HG02870 (cell line): ENCODE measurements around the gene ARID1B.

Experiments used
- ATAC-seq: cut with Tn5 transposase; IDR thresholded peaks from one replicate; pipeline ENCODE4 v1.9.1; 2021; ENCODE audit warnings: mild to moderate bottlenecking, moderate library complexity; ENCODE audit not compliant: unreplicated experiment

Gene ARID1B

DNA sequence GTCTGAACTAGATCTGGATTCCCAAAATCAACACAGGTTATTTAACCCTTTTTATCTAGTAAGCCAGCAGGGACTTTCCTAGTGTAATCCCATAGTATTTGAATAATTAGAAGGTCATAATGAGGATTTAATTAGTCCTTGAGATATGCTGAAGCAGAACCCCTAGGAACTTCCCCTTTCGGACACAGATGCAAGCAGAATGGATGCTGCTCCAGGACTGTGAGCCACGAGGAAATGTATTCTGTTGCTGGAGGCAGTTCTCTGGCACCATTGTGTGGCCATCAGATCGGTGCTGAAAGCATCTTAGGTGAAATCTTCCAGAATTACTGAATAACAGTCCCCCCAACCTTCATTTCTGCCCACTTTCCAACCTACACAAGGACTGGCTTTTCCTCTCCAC, 339.2 kb downstream of the ARID1B start:
- no peak for ATAC-seq

DNA sequence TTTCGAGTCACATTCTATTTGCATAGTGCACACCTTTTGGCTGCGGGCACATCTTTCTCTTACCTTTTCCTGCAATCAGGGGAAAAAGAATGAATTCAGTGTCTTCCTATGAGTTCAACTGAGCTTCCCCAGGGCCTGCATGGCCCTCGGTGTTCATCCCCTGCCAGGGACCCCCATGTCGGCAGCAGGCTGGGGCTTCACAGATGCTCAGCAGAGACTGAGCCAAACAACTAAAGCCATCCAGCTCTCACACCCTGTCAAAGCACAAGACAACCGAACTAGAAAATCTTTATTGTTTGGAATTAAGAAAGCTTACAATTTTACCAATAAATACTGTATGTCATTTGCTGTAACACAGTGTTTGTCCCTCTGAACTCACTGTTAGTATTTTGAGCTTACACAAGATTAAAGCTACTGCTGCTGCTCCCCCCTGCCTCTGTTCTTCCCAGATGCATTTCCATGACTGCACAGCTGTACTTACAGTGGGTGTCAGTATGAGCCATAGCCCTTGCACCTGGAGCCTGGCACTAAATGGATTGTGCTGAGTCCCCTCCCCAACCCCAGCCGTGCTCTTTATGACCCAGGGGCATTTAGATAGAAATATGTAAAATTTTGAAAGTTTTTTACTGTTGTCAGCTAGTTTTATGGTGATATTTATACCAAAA, 340.4 kb downstream of the ARID1B start:
- ATAC-seq: no peak

DNA sequence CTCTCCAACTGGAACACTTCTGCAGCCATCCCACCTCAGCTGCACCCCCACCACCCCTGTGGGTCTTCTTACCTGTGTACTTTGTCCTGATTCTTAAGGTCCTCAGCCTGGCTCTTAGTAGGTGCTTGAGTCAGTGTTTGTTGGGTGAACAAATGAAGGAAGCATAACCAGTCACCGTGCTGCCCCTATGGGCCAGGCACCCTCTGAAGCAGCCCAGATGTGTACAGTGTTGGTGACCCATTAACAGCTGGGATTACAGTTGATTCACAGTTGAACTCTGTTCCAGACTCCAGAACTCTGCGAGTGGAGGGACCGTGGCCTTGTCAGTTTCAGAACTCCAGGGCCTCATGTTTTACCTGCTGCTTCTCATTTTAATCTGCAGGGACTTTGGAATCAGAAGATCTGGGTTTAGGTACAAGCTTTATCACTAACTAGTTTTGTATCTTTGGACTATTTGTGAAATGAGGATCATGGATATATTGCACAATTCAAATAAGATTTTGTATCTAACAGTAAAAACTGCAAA, 342.4 kb downstream of the ARID1B start:
- no peak for ATAC-seq

DNA sequence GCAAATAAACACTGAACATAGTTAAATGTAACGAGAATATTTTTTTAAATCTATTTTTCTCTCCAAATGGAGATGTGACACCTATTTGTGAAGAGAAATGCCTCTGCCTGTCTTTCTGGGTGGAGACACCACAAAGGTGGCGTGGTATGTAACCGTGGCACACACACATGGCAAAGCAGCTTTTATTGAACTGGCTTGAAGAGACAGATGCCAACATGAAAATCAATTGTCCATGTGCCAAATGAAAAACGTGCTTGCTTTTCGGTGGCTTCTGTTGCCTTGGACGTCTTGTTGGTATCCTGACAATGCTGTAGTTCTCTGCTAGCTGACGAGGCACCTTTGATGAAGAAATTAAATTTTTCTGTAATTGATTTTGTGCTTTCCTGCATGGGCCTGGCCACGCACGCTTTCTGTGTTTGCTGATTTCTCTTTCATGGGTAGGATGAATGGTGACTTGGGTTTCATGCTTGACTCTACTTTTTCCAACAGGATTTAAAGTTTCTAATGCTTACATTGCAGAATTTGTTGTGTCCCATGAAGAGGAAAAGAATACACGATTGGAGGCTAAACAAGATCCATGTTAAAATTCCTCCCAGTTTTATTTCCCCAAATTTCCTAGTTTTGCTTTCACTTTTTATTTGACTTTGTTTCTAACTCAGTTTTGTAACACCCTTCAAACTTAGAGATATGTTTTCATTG, 343.5 kb downstream of the ARID1B start:
- ATAC-seq: no peak

DNA sequence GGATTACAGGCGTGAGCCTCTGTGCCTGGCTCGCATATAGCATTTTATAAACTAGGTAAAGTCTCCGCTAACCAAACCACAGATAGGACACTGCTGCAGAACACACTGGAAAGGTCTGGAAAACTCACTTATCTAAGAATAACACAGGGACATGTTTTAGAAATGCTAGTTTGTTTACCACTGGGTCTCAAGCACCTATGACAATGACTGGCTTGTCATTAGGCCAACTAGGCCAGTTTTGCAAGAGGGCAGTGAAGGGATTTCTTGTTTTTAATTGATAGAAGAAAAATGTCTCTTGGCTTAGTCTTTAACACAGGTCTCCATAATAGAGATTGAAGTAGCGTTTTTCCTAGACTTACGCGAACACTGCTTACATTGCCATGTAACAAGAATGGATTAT, 344.7 kb downstream of the ARID1B start:
- no peak for ATAC-seq

DNA sequence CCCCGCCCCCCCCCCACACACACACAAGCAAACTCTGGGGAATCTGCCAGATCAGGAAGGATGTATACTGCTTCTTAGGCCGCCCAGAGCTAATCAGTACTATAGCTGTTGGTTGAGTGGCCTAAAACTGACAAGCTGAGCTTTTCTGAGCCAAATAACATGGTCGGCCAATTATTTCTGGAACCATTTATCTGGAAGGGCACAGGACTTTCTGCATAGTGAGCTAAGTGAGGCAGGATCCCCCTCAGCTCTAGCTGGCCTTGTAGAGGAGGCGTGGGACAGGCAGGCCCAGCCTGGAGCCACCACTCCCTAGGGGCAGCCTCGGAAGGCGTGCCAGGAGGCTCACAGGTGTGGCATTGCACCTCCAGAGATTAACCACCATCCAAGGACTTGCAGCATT, 346.1 kb downstream of the ARID1B start:
- ATAC-seq: no peak

DNA sequence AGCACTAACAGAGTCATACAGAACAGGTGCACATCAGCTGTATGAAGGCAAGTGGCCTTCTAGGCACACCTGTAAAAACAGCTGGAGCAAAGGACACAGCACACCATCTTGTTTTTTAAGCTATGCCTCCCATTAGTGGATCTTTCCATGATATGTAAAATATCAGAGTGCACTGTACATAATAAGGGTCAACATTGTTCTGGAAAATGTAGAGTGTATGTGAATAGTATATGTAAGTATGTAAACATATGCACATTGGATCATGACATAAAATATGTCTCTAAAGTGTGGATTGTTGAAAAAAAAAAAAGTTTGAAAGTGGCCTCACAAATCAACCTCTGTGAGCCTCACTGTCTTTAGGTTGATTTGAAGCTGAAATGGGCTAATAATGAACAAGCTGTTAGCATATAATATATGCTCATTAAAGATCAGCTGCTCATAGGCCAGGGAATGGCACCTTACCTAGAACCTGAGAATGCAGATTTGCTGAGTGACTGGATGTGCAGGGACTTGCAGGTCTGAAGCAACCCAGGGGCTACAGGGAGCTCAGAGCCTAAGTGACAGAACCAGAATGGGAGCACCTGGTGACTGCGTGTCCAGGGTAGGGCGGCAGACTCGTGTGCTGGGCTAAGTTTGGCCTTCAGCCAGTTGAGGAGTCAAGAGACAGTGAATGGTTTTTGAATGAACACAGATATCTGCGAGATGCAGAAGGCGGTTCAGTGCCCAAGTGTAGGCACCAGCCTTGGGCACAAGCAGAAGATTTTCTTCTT, 347.5 kb downstream of the ARID1B start:
- no peak for ATAC-seq

DNA sequence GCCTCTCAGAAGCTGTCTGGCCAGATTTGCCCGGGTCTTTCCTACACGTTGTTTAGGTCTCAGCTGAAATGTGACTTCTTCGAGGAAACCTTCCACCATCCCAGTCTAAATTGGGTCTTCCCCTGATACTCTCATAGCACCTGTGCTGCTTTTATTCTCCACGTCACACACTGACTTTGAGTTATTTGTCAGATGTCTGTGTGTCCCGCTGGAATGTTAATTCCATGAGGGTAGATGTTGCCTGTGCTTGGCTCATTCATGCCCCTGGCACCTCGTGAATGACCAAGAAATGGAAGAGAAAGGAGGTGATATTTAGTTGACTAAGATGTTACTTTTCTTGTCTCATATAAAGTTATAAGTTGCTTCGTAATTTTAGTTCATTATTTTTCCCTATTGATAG, 348.4 kb downstream of the ARID1B start:
- ATAC-seq: no peak

DNA sequence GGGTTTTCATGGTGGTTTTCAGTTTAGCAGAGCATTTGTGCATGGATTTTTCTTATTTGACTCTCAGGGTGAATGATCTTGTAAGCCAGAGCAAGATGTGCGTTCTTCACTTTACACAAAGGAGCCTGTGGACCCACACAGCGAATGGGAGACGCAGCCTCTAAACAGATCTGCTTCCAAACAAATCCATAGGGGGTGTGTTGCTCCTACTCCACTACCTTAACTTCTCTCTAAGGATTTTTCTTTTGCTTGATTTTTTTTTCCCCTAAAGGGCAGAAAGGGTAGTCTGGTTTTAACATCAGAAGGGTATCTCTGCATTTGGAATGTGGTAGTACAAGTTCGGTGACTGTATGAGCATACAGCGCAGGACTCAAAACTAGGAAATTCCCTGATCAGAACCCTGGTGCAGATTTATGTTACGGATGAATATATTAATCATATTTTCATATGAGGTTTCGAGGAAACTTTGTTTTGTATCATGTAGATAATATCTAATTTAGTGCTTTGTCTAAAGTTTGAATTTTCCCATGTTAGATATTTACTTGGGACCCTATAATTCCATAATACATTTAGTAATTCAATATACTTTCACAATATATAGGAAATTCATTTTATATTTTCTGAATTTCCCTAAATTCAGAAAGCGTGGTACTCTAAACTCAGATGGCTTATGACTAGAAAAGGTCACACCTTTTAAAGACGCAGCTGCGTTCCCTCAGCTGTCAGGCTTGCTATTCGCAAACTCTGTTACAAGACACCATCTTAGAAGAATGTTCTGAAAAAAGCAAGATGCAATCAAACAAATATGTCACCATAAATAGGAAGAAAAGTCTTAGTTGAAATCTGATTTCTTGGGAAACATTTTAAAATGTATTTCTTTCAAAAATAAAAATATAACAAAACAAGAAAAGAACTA, 349.3 kb downstream of the ARID1B start:
- ATAC-seq: no peak

DNA sequence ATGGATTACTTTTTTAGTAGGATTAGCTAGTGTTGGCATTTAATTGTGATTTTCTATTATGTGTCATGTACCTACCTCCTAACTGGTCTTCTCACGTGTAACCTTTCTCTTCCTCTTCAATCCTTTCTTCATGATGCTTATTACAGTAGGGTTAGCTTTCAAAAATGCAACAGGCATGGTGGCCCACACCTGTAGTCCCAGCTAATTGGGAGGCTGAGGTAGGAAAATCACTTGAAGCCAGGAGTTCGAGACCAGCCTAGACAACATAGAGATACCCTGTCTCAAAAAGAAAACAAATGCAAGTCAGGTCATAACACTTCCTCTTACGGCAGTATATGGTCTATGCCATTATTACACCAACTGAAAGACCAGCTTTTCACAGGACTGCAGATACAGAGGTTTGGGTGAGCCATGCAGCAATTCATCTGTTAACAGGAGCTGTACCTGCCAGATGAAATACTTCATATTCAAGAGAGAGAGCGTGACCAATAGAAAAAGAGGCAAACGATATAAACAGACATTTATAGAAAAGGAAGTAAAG, 351.1 kb downstream of the ARID1B start:
- ATAC-seq: no peak

DNA sequence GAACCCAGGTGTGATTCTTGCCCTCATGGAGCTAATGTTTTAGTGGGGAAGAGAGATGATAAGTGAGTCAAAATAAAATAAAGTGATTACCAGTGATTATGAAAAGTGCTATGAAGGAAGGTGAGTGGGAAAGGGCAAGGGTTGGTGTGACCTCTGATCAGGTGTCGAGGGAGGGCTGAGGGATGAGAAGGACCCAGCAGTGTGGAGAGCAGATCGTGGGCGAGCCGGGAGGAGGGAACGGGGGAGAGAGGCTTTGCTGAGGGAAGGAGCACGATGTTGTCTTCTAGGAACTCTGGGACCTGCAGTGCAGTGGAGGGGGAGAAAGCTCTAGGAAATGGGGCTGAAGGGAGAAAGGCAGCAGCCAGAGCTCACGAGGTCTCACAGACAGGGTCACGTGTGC, 354.1 kb downstream of the ARID1B start:
- ATAC-seq: no peak

DNA sequence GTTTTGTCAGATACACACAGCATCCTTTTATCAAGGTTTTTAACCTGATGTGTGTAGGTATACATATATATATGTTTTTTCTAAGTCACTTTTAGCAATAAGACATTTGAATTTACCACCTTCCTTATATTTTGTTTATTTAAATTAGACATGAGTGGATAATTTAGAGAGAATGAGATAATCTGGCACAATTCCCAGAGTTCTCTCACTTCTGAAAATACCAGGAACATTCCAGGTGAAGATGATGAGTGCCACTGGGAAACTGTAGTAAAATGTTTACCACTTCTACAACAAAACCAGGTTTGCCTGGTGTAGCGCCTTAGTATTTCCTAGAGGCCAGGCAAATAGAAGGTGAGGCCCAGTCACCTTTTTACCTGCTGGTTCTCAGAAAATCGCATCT, 356.7 kb downstream of the ARID1B start:
- no peak for ATAC-seq

DNA sequence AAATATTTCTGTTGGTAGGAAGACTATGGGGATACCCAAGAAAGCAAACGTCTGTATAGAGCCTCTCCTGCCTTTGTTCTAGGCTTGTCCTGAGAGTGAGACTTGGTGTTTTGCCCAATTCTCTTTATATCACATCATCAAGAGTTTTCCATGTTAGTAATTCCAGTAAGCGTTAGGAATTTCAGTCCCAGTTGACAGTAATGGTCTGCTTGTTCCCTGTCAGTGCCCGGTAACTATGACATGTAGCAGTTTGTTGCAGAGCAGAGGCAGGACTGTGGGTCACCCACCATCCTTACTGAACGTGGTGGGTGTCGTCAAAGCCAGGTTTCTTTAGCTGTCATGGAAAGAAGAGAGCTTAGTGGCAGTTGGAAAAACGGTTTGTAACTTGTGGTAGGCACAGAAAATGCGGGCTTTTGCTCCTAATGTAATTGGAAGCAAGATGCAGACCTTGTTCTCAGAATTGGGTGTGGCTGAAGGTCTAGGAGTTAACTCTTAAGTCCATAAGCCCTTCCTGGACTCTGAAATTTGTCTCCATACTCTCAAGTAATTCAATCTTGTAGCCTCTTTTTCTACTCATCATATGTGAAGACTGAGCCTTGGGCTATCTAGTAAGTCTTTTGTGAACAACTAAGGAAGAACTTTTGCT, 357.3 kb downstream of the ARID1B start:
- no peak for ATAC-seq

DNA sequence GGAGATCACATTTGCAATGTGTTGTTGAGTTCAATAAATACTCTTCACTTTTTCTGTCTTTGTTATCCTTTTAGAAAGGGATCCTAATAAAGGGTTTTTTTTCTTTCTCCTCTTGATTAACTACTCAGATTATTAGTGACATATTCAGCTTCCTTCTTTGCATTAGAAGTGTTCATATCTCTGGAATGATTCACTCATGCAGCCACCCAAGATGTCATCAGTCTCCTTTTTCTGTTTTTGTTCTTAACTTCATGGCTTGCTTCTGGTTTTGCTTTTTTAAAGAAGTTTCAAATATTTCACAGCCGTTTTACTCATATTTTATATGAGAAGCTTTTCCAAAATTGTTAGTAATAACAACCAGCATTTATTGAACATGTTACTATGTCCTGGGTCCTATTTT, 358.5 kb downstream of the ARID1B start:
- ATAC-seq: no peak

DNA sequence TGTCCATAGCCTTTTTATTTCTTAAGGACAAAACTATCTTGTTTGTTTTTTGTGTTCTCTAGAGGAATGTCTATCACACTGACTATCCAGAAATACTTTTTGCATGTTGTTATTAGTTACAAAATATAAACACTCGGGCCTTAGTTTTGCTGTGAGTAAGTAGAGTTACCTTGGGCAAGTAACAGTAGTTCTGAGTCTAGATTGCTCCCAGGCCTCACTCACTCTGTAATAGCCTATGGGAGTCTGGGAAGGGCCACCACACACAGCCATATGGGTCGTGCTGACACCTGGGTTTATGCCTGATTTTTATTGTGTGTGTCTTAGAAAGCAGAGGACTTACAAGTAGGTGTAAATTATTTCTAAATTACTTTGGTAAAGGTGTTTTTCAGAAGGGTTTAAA, 360.3 kb downstream of the ARID1B start:
- no peak for ATAC-seq

DNA sequence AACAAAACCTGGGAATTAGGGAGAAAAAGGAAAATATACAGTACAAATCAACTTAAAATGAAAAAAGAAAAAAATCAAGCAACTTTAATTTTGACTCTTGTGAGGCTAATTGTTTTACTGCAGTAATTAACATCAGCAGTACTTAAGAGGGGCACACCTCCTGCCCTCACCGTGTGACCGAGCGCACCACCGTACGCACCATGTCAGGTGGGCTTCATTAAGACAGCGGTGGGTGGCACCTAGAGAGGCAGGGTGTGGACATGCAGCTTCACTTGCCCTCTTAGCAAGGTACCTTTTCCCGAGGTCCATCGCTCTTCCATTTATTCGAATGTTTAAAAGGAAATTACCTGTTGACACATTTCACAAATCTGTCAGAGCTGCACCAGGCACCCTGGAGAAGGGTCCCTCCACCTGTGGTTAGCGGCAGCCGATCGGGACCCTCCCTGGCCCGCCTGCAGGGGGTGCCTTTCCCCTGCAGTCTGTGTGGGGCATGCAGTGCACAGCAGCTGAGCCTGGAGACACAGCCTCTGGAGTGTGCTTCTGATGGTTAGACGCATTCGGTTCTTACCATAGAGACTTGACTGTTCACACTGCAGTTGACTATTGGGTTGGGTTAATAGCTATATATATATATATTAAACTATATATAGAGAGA, 362.0 kb downstream of the ARID1B start:
- no peak for ATAC-seq

DNA sequence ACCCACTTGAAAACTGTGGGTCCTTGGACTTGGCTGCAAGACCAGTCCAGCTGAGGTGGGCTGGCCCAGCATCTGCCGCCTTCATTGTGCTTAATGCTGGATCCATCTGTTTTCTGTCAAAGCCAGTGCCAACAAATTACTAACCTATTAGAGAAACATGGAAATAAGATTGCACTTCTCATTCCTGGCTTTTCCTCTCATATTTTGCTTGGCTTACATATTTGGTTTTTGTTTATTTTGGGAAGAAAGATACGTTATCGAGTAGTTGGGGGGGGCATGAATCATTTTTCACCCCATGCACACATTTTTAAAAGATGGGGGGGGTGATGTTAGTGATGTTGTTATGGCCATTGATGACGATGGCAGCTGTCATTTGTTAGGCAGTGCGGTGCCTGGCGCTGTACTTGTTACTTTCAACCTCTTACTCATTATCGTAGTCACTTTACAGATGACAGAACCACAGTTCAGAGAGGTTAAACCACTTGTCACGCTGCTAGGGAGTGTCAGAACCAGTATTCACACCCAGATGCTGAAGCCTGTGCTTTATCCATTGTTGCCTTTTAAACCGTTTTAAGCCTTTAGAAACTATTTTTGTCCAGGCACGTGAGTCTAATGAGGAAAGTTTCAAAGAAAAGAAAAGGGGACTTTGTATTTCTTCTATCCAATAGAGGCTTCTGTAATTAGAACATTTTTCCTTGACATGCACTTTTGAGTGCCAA, 366.2 kb downstream of the ARID1B start:
- ATAC-seq: no peak

DNA sequence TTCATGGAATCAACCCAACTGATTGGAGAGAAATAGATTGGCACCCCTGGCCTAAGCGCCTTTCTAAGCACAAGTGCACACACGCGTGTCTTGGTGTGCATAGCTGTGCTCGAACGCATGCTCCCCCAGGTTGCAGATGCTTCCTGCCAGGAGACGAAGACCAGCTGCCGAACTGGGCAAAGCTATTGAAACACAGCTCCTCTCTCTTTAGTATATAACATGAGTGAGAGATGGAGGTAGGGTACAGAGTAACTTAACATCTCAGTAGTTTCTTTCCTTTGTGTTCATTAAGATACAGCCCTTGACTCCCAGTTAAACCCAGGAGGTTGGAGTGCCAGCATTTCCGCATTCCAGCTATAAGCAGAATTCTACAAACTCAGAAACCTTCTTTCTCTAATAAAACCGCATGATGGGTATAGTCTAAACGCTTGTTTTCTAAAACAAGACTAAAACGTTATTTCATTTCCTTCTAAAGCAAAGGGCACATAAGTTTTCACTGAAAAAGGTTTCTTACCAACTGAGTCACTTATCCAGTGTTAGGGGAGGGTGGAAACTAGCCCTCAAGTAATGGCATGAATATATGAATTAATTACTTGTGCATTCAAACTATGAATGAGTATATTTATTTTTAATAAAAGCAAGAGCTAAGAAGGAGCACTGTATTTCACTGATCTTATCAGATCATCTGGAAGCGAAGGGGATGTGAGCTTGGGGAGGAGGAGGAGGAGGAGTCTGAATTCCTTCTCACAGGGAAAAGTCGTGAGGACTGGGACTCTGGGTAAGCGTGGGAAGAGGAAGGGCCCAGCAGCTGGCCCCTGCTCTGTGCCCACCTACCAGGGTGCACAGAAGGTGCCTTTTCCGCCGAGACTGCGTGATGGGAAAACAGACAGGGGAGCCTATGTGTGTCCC, 367.0 kb downstream of the ARID1B start:
- no peak for ATAC-seq
